HEK293 (cell line): ENCODE measurements around the gene PLCXD1.
"Not testable (repeated sequence)": the region's sequence is repeated elsewhere in the genome, so short reads cannot be mapped to it uniquely, and the experiment has no call there.

Experiments used
- BCL11A ChIP-seq: fragments of 450-650 bp; formaldehyde crosslinking; IDR thresholded peaks from 2 replicates; pipeline ENCODE4 v1.5.1; 2016; ENCODE audit warnings: low read depth, missing biosample characterization, missing genetic modification characterization
- YY1 ChIP-seq: fragments of 450-650 bp; formaldehyde crosslinking; IDR thresholded peaks from 2 replicates; pipeline ENCODE4 v1.5.1; 2018; ENCODE audit warnings: missing biosample characterization, missing genetic modification characterization
- ZBTB8A ChIP-seq: fragments of 450-650 bp; formaldehyde crosslinking; IDR thresholded peaks from 2 replicates; pipeline ENCODE4 v1.5.1; 2016; ENCODE audit warnings: missing biosample characterization, missing genetic modification characterization
- ZNF561 ChIP-seq: fragments of 450-650 bp; IDR thresholded peaks from 2 replicates; pipeline ENCODE4 v1.5.1; 2018; ENCODE audit warnings: missing biosample characterization, missing genetic modification characterization, borderline replicate concordance
- TF ChIP-seq, protein P1 (sequence below): sonication (generic); formaldehyde crosslinking; IDR thresholded peaks from 2 replicates; pipeline ENCODE4 v1.8.1; 2022; ENCODE audit warnings: mild to moderate bottlenecking, moderate library complexity, missing genetic modification reagents
- TF ChIP-seq, protein P2 (sequence below): fragments of 450-650 bp; formaldehyde crosslinking; IDR thresholded peaks from 2 replicates; pipeline ENCODE4 v1.5.1; 2016; ENCODE audit warnings: missing biosample characterization, missing genetic modification characterization

GRCh38 chrX:264006-264405 is 17.2 kb upstream of the PLCXD1 start:
- TF ChIP-seq, protein P1, sequence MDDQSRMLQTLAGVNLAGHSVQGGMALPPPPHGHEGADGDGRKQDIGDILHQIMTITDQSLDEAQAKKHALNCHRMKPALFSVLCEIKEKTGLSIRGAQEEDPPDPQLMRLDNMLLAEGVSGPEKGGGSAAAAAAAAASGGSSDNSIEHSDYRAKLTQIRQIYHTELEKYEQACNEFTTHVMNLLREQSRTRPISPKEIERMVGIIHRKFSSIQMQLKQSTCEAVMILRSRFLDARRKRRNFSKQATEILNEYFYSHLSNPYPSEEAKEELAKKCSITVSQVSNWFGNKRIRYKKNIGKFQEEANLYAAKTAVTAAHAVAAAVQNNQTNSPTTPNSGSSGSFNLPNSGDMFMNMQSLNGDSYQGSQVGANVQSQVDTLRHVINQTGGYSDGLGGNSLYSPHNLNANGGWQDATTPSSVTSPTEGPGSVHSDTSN (CRISPR knock-in tag): not testable (repeated sequence)
- TF ChIP-seq ZNF561 (tag by site-specific recombination); BCL11A (tag by site-specific recombination); YY1; ZBTB8A: not testable (repeated sequence)
- TF ChIP-seq, protein P2, sequence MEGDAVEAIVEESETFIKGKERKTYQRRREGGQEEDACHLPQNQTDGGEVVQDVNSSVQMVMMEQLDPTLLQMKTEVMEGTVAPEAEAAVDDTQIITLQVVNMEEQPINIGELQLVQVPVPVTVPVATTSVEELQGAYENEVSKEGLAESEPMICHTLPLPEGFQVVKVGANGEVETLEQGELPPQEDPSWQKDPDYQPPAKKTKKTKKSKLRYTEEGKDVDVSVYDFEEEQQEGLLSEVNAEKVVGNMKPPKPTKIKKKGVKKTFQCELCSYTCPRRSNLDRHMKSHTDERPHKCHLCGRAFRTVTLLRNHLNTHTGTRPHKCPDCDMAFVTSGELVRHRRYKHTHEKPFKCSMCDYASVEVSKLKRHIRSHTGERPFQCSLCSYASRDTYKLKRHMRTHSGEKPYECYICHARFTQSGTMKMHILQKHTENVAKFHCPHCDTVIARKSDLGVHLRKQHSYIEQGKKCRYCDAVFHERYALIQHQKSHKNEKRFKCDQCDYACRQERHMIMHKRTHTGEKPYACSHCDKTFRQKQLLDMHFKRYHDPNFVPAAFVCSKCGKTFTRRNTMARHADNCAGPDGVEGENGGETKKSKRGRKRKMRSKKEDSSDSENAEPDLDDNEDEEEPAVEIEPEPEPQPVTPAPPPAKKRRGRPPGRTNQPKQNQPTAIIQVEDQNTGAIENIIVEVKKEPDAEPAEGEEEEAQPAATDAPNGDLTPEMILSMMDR (tag by site-specific recombination): not testable (repeated sequence)
